ENCODE data around the gene GUCD1.

DNA sequence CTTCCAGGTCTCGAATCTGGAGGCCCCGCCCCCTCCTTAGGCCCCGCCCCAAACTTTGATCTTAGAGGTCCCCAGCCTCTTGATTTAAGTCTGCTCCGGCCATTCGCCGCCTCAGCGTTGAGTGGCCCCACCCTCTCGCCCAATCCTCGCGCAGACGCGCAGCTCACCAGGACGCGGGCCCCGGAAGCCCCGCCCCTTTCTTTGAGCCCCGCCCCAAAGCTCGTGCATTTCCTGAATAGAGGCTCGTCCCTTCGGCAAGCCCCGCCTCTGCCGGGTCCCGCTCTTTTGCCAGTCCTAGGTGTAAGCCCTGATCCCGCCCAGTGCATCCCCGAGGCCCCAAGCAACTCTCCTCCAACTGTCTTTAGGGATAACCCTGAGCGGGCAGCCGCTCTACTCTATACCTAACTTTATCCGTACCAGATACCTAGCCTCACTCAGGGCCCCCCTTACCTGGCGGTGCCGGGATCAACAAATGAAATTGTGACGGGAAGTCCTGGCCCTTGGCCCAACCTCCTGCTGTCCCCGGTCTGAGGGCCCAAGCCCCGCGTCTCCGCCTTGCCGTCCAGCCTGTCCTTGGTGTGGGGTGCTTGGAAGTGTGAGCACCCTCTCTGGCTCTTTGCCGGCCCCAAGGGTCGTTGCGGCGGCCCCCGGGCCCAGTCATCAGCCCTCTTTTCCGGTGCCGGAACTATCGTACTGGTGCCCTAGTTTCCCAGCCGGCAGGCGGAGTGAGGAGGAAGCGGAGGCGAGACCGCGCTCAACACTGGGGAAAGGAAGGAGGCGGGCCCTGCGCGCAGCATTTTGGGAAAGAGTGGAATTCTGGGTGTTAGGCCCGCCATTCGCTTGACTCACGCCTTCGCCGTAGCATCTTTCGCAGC is 464 bp upstream of the GUCD1 start, which contains the start of gene SNRPD3:
- TF ChIP-seq GATA3 (IDR thresholded peaks at IDR 0.05; ENCODE audit: low read depth, low read length): no peak
- TF ChIP-seq GATA2 (IDR thresholded peaks at IDR 0.05; ENCODE audit: low read depth, low read length): no peak

Measured in SH-SY5Y (cell line).